Measurements from ENCODE around the gene DUT.

Gene DUT

DNA sequence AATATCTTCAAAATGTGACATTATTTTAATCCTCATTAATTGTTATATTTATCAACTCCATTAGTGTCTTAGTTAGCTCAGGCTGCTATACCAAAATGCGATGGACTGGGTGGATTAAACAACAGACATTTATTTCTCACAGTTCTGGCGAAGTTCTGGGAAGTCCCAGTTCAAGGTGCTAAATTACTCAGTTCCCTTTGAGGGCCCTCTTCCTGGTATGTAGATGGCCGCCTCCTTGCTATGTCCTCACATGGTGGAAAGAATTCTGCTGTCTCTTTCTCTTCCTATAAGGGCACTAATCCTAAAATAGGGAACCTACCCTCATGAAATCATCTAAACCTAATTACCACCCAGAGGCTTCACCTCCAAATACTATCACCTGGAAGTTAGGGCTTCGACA, 38.8 kb upstream of the DUT start:
- TF ChIP-seq, protein P1, sequence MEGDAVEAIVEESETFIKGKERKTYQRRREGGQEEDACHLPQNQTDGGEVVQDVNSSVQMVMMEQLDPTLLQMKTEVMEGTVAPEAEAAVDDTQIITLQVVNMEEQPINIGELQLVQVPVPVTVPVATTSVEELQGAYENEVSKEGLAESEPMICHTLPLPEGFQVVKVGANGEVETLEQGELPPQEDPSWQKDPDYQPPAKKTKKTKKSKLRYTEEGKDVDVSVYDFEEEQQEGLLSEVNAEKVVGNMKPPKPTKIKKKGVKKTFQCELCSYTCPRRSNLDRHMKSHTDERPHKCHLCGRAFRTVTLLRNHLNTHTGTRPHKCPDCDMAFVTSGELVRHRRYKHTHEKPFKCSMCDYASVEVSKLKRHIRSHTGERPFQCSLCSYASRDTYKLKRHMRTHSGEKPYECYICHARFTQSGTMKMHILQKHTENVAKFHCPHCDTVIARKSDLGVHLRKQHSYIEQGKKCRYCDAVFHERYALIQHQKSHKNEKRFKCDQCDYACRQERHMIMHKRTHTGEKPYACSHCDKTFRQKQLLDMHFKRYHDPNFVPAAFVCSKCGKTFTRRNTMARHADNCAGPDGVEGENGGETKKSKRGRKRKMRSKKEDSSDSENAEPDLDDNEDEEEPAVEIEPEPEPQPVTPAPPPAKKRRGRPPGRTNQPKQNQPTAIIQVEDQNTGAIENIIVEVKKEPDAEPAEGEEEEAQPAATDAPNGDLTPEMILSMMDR (IDR thresholded peaks at IDR 0.05; ENCODE audit: low read depth, low read length, missing control alignments), result no peak
- DNase-seq (ENCODE audit: low read depth), result no peak
- H3K4me3 ChIP-seq (ENCODE audit: low read depth, low read length), result no peak overlapping the region

DNA sequence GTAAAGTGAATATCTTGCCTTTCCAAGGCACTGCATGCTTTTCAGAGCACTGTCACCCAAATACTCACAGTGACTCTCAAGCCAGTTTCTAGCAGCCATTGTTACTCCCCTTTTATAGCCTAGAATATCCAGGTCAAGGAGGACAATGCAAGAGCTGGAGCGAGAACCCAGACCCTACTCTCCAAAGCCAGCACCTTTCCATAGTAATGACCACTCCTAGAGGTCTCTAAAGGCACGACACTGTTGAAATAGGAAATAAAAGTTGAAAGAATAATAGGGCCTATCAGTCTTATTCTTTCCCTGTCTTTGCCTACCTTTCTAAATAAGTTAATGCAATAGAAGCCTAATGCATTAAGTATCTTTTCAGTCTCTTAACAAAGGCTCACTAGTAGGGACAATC, 33.6 kb upstream of the DUT start:
- no peak for DNase-seq (ENCODE audit: low read depth)
- TF ChIP-seq, protein P1 (IDR thresholded peaks at IDR 0.05; ENCODE audit: low read depth, low read length, missing control alignments), result no peak
- no peak overlapping the region for H3K4me3 ChIP-seq (ENCODE audit: low read depth, low read length)

DNA sequence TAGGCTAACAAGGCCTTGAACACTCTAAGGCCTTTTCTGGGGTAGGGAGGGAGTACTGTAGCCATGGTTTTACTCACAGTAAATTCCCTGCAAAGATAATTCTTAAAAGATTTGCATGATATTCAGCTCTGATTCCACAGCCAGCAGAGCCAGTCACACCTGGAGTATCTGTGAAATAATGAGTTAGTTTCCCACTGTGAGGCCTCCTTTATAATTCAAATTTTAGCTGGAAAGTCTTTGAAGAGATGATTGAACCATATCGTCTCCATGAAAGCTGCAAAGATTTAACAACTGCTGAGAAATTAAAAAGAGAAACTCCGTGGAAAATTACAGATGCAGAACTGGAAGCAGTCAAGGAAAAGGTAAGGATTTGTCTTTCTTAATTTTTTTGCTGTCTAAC, 32.3 kb upstream of the DUT start:
- no peak overlapping the region for H3K4me3 ChIP-seq (ENCODE audit: low read depth, low read length)
- DNase-seq (ENCODE audit: low read depth), result no peak
- TF ChIP-seq, protein P1 (IDR thresholded peaks at IDR 0.05; ENCODE audit: low read depth, low read length, missing control alignments), result no peak

DNA sequence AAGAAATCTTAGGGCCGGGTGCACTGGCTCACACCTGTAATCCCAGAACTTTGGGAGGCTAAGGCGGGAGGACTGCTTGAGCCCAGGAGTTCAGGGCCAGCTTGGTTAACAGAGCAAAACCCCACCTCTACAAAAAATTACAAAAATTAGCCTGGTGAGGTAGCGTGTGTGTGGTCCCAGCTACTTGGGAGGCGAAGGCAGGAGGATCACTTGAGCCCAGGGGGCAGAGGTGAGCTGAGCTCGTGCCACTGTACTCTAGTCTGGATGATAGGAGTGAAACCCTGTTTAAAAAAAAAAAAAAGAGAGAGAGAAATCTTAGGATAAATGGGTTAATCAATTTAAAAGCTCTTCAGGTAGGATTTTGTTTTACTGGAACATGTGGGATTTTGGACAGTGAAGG, 31.2 kb upstream of the DUT start:
- DNase-seq (ENCODE audit: low read depth), result no peak
- TF ChIP-seq, protein P1 (IDR thresholded peaks at IDR 0.05; ENCODE audit: low read depth, low read length, missing control alignments), result no peak
- H3K4me3 ChIP-seq (ENCODE audit: low read depth, low read length), result no peak overlapping the region

DNA sequence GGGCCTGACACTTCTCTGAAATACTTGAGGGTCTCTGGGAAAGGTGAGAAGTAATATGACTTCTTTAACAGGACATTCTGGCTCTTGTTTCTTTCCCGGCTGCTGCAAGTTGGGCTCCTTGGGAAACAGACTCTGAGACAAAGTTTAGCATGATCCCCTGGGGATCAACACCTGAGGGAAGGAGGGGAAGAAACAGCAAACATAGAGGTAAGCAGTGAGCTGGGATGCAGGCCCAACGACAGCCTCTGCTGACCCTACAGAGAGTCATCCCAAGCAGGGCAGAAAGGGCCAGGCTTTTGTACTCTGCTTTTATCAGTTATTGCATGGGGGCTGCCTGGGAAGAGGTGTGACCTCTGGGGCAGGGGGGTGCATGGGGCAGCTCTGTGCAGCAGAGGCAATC, 26.8 kb upstream of the DUT start:
- TF ChIP-seq, protein P1 (IDR thresholded peaks at IDR 0.05; ENCODE audit: low read depth, low read length, missing control alignments), result no peak
- H3K4me3 ChIP-seq (ENCODE audit: low read depth, low read length), result no peak overlapping the region
- DNase-seq (ENCODE audit: low read depth), result no peak

DNA sequence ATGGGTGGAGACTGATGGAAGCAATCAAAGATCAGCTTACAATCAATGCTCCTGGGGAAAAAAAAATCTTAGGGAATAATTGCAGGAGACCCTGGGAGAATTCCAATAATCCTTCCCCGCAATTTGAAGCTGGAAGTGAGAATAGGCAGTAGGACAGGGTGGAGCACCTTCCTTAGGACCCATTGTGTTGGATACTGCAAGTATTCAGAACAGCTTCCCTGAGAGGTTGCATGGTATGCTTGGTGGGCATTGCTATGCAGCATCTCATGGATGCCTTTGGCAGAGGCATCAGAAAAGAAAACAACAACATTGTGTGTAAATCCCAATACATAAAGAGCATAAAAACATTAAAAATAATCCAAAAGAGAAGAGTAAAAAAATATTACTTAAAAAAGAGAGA, 24.6 kb upstream of the DUT start:
- H3K4me3 ChIP-seq (ENCODE audit: low read depth, low read length), result no peak overlapping the region
- no peak for DNase-seq (ENCODE audit: low read depth)
- TF ChIP-seq, protein P1 (IDR thresholded peaks at IDR 0.05; ENCODE audit: low read depth, low read length, missing control alignments), result no peak

DNA sequence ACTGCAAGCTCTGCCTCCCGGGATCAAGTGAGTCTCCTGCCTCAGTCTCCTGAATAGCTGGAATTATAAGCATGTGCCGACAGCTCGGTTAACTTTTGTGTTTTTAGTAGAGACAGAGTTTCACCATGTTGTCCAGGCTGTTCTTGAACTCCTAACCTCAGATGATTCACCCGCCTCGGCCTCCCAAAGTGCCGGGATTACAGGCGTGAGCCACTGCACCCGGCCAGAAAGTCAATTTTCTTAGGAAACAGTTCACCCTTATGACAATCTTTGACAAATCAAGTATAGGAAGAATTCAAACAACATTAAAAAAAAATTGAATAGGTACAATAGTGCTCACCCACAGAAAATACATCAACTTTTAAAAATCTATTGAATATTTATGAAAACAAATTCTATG, 23.6 kb upstream of the DUT start:
- TF ChIP-seq, protein P1 (IDR thresholded peaks at IDR 0.05; ENCODE audit: low read depth, low read length, missing control alignments), result no peak
- no peak for DNase-seq (ENCODE audit: low read depth)
- no peak overlapping the region for H3K4me3 ChIP-seq (ENCODE audit: low read depth, low read length)

Data from GM12864 (cell line).